GM12801 (cell line): Measurements from ENCODE around the gene STK24.

Source experiments
- CTCF ChIP-seq: IDR thresholded peaks from one replicate; pipeline ENCODE4 v1.5.1; 2011; ENCODE audit warnings: control low read depth; ENCODE audit not compliant: insufficient read length; ENCODE audit errors: extremely low read depth

Gene STK24

GRCh38 chr13:98438246-98439125, 138.4 kb downstream of the STK24 start:
- no peak for TF ChIP-seq CTCF

- TF ChIP-seq CTCF, result no peak
These were observed 140.5 kb downstream of the STK24 start for GRCh38 chr13:98436233-98436910.

- TF ChIP-seq CTCF, result no peak
These were observed 141.5 kb downstream of the STK24 start for GRCh38 chr13:98435376-98435775.

GRCh38 chr13:98434060-98434459, 142.8 kb downstream of the STK24 start:
- TF ChIP-seq CTCF, result no peak

GRCh38 chr13:98433654-98434053, 143.3 kb downstream of the STK24 start:
- TF ChIP-seq CTCF, result no peak

- no peak for TF ChIP-seq CTCF
These were observed 144.3 kb downstream of the STK24 start for GRCh38 chr13:98432638-98433037.

GRCh38 chr13:98429977-98430736, 146.8 kb downstream of the STK24 start:
- no peak for TF ChIP-seq CTCF
